Measurements from ENCODE around the gene SLC25A18. TPM values are rescaled to one million over a fixed set of nuclear protein-coding genes. Genes with fewer than 3 reads are reported as not detected.

Gene SLC25A18
- total RNA-seq, 2 experiments from 2014 or later = not detected

GRCh38 chr22:17607891-17608521 lies 44.7 kb downstream of the SLC25A18 start:
- no peak for DNase-seq
- H3K27me3 ChIP-seq (ENCODE audit: control insufficient read depth in 1 of 2, insufficient read depth in 2 of 2, low read length in 2 of 2) = no peaks in the 10 kb centered on the region
- CTCF ChIA-PET = interaction anchor here (0.6 kb wide), 1 partner anchor 100 kb away, joined by 4 read pairs; no protein-coding TSS in a partner anchor
- TF ChIP-seq CTCF (IDR thresholded peaks at IDR 0.05) = no peak
- POLR2A ChIA-PET = no interaction called here
- H3K27me3 Mint-ChIP-seq = no peaks in the 10 kb centered on the region
- H3K4me1 ChIP-seq (ENCODE audit: insufficient read depth, low read length) = no peaks in the 10 kb centered on the region
- no peak overlapping the region for H3K27ac Mint-ChIP-seq
- H3K9me3 ChIP-seq (ENCODE audit: control insufficient read depth in 1 of 2, insufficient read depth in 1 of 2, low read length in 2 of 2) = no peaks in the 10 kb centered on the region
- no peak overlapping the region for H3K4me3 ChIP-seq (ENCODE audit: low read length)
- H3K36me3 Mint-ChIP-seq (ENCODE audit: low read depth) = peaks cover 42% of the 10 kb centered on the region
- H3K4me3 Mint-ChIP-seq = no peak overlapping the region
- no peaks in the 10 kb centered on the region for H3K9me3 Mint-ChIP-seq
- H3K27ac ChIP-seq (ENCODE audit: low read depth in 1 of 2, low read length in 2 of 2) = no peak overlapping the region
- H3K36me3 ChIP-seq (ENCODE audit: insufficient read depth, low read length) = peaks cover 61% of the 10 kb centered on the region
- intact Hi-C loops (cut with DNase I, micrococcal nuclease) = no loop called here
- H3K4me1 Mint-ChIP-seq (ENCODE audit: low read depth) = peaks cover 7% of the 10 kb centered on the region
- ATAC-seq (ENCODE audit: poor library complexity) = no peak

- no peak overlapping the region for H3K27ac ChIP-seq (ENCODE audit: low read depth in 1 of 2, low read length in 2 of 2)
- no peaks in the 10 kb centered on the region for H3K9me3 ChIP-seq (ENCODE audit: control insufficient read depth in 1 of 2, insufficient read depth in 1 of 2, low read length in 2 of 2)
- ATAC-seq (ENCODE audit: poor library complexity) (no peak), DNase-seq (no peak)
- Mint-ChIP-seq H3K4me3 (no peak overlapping the region), H3K27me3 (no peaks in the 10 kb centered on the region), H3K4me1 (ENCODE audit: low read depth) (peaks cover 7% of the 10 kb centered on the region), H3K9me3 (no peaks in the 10 kb centered on the region), H3K36me3 (ENCODE audit: low read depth) (peaks cover 51% of the 10 kb centered on the region), H3K27ac (no peak overlapping the region)
- H3K4me1 ChIP-seq (ENCODE audit: insufficient read depth, low read length) = no peaks in the 10 kb centered on the region
- intact Hi-C loops (cut with DNase I, micrococcal nuclease) = no loop called here
- no peak for TF ChIP-seq CTCF (IDR thresholded peaks at IDR 0.05)
- no peak overlapping the region for H3K4me3 ChIP-seq (ENCODE audit: low read length)
- no peaks in the 10 kb centered on the region for H3K27me3 ChIP-seq (ENCODE audit: control insufficient read depth in 1 of 2, insufficient read depth in 2 of 2, low read length in 2 of 2)
- POLR2A ChIA-PET = no interaction called here
- peaks cover 67% of the 10 kb centered on the region for H3K36me3 ChIP-seq (ENCODE audit: insufficient read depth, low read length)
- CTCF ChIA-PET = no interaction called here
Measured at GRCh38 chr22:17612057-17612456, 48.8 kb downstream of the SLC25A18 start.

GRCh38 chr22:17613280-17613679 lies 50.0 kb downstream of the SLC25A18 start:
- ATAC-seq (ENCODE audit: poor library complexity) = no peak

More at GRCh38 chr22:17613280-17613679, 50.0 kb downstream of the SLC25A18 start:
- Mint-ChIP-seq H3K4me1 (ENCODE audit: low read depth) (peaks cover 7% of the 10 kb centered on the region), H3K4me3 (no peak overlapping the region), H3K36me3 (ENCODE audit: low read depth) (peaks cover 60% of the 10 kb centered on the region), H3K9me3 (no peaks in the 10 kb centered on the region), H3K27ac (no peak overlapping the region), H3K27me3 (no peaks in the 10 kb centered on the region)
- H3K9me3 ChIP-seq (ENCODE audit: control insufficient read depth in 1 of 2, insufficient read depth in 1 of 2, low read length in 2 of 2) = no peaks in the 10 kb centered on the region
- ChIA-PET CTCF (no interaction called here), POLR2A (no interaction called here)
- H3K27me3 ChIP-seq (ENCODE audit: control insufficient read depth in 1 of 2, insufficient read depth in 2 of 2, low read length in 2 of 2) = no peaks in the 10 kb centered on the region
- H3K36me3 ChIP-seq (ENCODE audit: insufficient read depth, low read length) = peaks cover 64% of the 10 kb centered on the region
- H3K4me3 ChIP-seq (ENCODE audit: low read length) = no peak overlapping the region
- no peak for TF ChIP-seq CTCF (IDR thresholded peaks at IDR 0.05)
- H3K4me1 ChIP-seq (ENCODE audit: insufficient read depth, low read length) = no peaks in the 10 kb centered on the region
- no peak for DNase-seq
- intact Hi-C loops (cut with DNase I, micrococcal nuclease) = no loop called here
- H3K27ac ChIP-seq (ENCODE audit: low read depth in 1 of 2, low read length in 2 of 2) = no peak overlapping the region
